ENCODE measurements around the gene SLC28A3. TPM values are rescaled to one million over a fixed set of nuclear protein-coding genes. Genes with fewer than 3 reads are reported as not detected.

The SLC28A3 gene
- total RNA-seq, 4 donors from 2014 or later, result under 0.01 TPM; not detected in 2

GRCh38 chr9:84296146-84296843, 44.3 kb downstream of the SLC28A3 start:
- no peak for DNase-seq (ENCODE audit: extremely low spot score)
- peaks cover 0 to 13% (median 8%) of the 10 kb centered on the region in 4 donors for H3K4me1 ChIP-seq
- H3K27me3 ChIP-seq, result no peaks in the 10 kb centered on the region
- intact Hi-C loops (cut with DNase I), result no loop called here
- no peaks in the 10 kb centered on the region for H3K36me3 ChIP-seq
- WGBS, result 62% methylated on average over 7 of the region's 7 CpGs
- TF ChIP-seq POLR2A (IDR thresholded peaks at IDR 0.05; ENCODE audit: low read depth) (no peak), POLR2AphosphoS5 (IDR thresholded peaks at IDR 0.05) (no peak), EP300 (IDR thresholded peaks at IDR 0.05) (no peak), CTCF (IDR thresholded peaks at IDR 0.05) (no peak)
- H3K9me3 ChIP-seq, result no peaks in the 10 kb centered on the region
- no peak overlapping the region for H3K4me3 ChIP-seq
- no peak overlapping the region for H3K27ac ChIP-seq (replicated peaks in 1 of 4)

GRCh38 chr9:84294241-84294950, 46.2 kb downstream of the SLC28A3 start:
- intact Hi-C loops (cut with DNase I), result no loop called here

GRCh38 chr9:84293001-84293798, 47.4 kb downstream of the SLC28A3 start:
- no peaks in the 10 kb centered on the region for H3K27me3 ChIP-seq
- peaks cover 0 to 13% (median 8%) of the 10 kb centered on the region in 4 donors for H3K4me1 ChIP-seq
- H3K27ac ChIP-seq (replicated peaks in 1 of 4), result no peak overlapping the region
- H3K4me3 ChIP-seq, result no peak overlapping the region
- DNase-seq (ENCODE audit: extremely low spot score), result no peak
- H3K9me3 ChIP-seq, result no peaks in the 10 kb centered on the region
- H3K36me3 ChIP-seq, result no peaks in the 10 kb centered on the region
- intact Hi-C loops (cut with DNase I), result no loop called here
- WGBS, result 73% methylated on average over 3 of the region's 4 CpGs
- TF ChIP-seq POLR2A (IDR thresholded peaks at IDR 0.05; ENCODE audit: low read depth) (no peak), EP300 (IDR thresholded peaks at IDR 0.05) (no peak), POLR2AphosphoS5 (IDR thresholded peaks at IDR 0.05) (no peak), CTCF (IDR thresholded peaks at IDR 0.05) (no peak)

More at GRCh38 chr9:84294241-84294950, 46.2 kb downstream of the SLC28A3 start:
- Histone ChIP-seq H3K27me3 (no peaks in the 10 kb centered on the region), H3K4me1 (peaks cover 0 to 13% (median 8%) of the 10 kb centered on the region in 4 donors), H3K9me3 (no peaks in the 10 kb centered on the region), H3K4me3 (no peak overlapping the region), H3K36me3 (no peaks in the 10 kb centered on the region), H3K27ac (replicated peaks in 1 of 4) (no peak overlapping the region)
- TF ChIP-seq POLR2AphosphoS5 (IDR thresholded peaks at IDR 0.05) (no peak), CTCF (IDR thresholded peaks at IDR 0.05) (no peak), POLR2A (IDR thresholded peaks at IDR 0.05; ENCODE audit: low read depth) (no peak), EP300 (IDR thresholded peaks at IDR 0.05) (no peak)
- WGBS, result 84% methylated on average over 5 of the region's 5 CpGs
- DNase-seq (ENCODE audit: extremely low spot score), result no peak

- TF ChIP-seq POLR2AphosphoS5 (IDR thresholded peaks at IDR 0.05), result no peak
- TF ChIP-seq EP300 (IDR thresholded peaks at IDR 0.05), result no peak
- TF ChIP-seq POLR2A (IDR thresholded peaks at IDR 0.05; ENCODE audit: low read depth), result no peak
- no peak for TF ChIP-seq CTCF (IDR thresholded peaks at IDR 0.05)
- no peaks in the 10 kb centered on the region for H3K27me3 ChIP-seq
- no peaks in the 10 kb centered on the region for H3K36me3 ChIP-seq
- 64% methylated on average over 2 of the region's 2 CpGs for WGBS
- no peaks in the 10 kb centered on the region for H3K9me3 ChIP-seq
- DNase-seq (ENCODE audit: extremely low spot score), result no peak
- intact Hi-C loops (cut with DNase I), result no loop called here
- no peaks in the 10 kb centered on the region for H3K4me1 ChIP-seq
- H3K4me3 ChIP-seq, result no peak overlapping the region
- H3K27ac ChIP-seq (replicated peaks in 1 of 4), result no peak overlapping the region
Measured at GRCh38 chr9:84285381-84285780, 55.2 kb downstream of the SLC28A3 start.
